ENCODE data around the gene RNF223.

RNF223 gene

GRCh38 chr1:1090424-1091343 is 16.6 kb upstream of the RNF223 start:
- 95% methylated on average over 44 of the region's 45 CpGs for WGBS (ENCODE audit: insufficient coverage)
- Histone ChIP-seq H3K9me3 (ENCODE audit: control extremely low read depth in 1 of 5, control insufficient read depth in 4 of 5, insufficient read depth in 2 of 5, low read depth in 1 of 5, low read length in 4 of 5) (no peaks in the 10 kb centered on the region), H3K27me3 (replicated peaks in 2 of 5; ENCODE audit: control insufficient read depth in 4 of 5, insufficient read depth in 5 of 5, low read length in 4 of 5) (no peaks in the 10 kb centered on the region), H3K4me1 (ENCODE audit: control extremely low read depth in 1 of 4, control insufficient read depth in 4 of 4, insufficient read depth in 4 of 4, low read length in 3 of 4) (no peaks in the 10 kb centered on the region), H3K27ac (ENCODE audit: insufficient read depth in 1 of 2, low read depth in 1 of 2, low read length in 2 of 2, poor library complexity in 1 of 2, severe bottlenecking in 2 of 2) (no peak overlapping the region), H3K36me3 (ENCODE audit: control insufficient read depth in 4 of 4, insufficient read depth in 4 of 4, low read length in 3 of 4) (peaks cover 0 to 4% (median 0%) of the 10 kb centered on the region in 4 experiments), H3K4me3 (ENCODE audit: control insufficient read depth in 1 of 7, extremely low read depth in 1 of 7, insufficient read depth in 4 of 7, low read depth in 2 of 7, low read length in 6 of 7) (no peak overlapping the region)
- ChIA-PET POLR2A (no interaction called here), CTCF (no interaction called here)
- no peak for DNase-seq

GRCh38 chr1:1089731-1090423 is 15.8 kb upstream of the RNF223 start:
- CTCF ChIA-PET, result no interaction called here

DNA sequence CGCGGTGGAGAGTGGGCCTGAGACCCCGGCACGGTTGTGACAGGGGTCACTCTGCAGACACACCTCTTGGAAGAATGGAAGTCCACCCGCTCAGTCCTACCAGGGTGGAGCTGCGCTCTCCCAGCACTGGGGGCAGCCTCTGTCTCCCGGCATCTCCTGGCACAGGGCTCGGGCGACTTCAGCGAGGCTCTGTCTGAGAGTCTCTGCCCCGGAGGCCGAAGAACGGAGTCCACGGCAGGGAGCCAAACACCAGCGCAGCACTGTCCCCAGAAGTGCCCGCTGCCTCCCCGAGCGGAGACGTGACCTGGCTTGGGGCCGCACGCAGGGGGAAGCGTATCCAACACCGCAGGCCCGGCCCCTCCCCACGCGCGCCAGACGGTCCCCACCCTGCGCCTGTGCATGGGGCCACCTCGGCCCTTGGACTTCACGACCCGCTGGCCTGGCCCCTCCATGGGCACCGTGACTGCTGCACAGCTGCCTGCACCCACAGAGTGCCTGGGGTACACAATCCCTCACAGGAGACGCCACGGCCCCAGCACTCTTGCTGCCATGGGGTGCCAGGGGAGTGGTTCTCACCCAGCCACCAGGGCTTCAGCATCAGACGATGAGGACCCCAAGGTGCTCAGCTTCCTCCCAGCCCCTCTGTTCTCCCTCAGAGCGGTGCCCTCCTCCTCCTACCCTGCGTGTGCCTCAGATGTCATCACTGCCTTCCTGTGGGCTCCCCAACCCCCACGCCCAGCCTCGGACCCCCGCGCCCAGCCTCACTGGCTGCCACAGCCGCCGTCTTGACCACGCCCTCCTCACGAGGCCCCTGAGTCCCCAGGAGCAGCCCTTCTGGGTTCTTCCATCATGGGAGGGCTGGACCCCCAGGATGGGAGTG is 14.9 kb upstream of the RNF223 start:
- no peak for DNase-seq
- ChIA-PET POLR2A (no interaction called here), CTCF (no interaction called here)
- no peaks in the 10 kb centered on the region for H3K4me1 ChIP-seq (ENCODE audit: control extremely low read depth in 1 of 4, control insufficient read depth in 4 of 4, insufficient read depth in 4 of 4, low read length in 3 of 4)
- H3K27ac ChIP-seq (ENCODE audit: insufficient read depth in 1 of 2, low read depth in 1 of 2, low read length in 2 of 2, poor library complexity in 1 of 2, severe bottlenecking in 2 of 2), result no peak overlapping the region
- H3K9me3 ChIP-seq (ENCODE audit: control extremely low read depth in 1 of 5, control insufficient read depth in 4 of 5, insufficient read depth in 2 of 5, low read depth in 1 of 5, low read length in 4 of 5), result no peaks in the 10 kb centered on the region
- H3K27me3 ChIP-seq (replicated peaks in 2 of 5; ENCODE audit: control insufficient read depth in 4 of 5, insufficient read depth in 5 of 5, low read length in 4 of 5), result no peaks in the 10 kb centered on the region
- H3K36me3 ChIP-seq (ENCODE audit: control insufficient read depth in 4 of 4, insufficient read depth in 4 of 4, low read length in 3 of 4), result peaks cover 0 to 4% (median 0%) of the 10 kb centered on the region in 4 experiments
- 93% methylated on average over 43 of the region's 46 CpGs for whole genome bisulfite sequencing (ENCODE audit: insufficient coverage)
- H3K4me3 ChIP-seq (ENCODE audit: control insufficient read depth in 1 of 7, extremely low read depth in 1 of 7, insufficient read depth in 4 of 7, low read depth in 2 of 7, low read length in 6 of 7), result peak overlapping the region in 1 of 7 experiments; percentile 5

More at GRCh38 chr1:1089731-1090423, 15.8 kb upstream of the RNF223 start:
- no peaks in the 10 kb centered on the region for H3K4me1 ChIP-seq (ENCODE audit: control extremely low read depth in 1 of 4, control insufficient read depth in 4 of 4, insufficient read depth in 4 of 4, low read length in 3 of 4)
- no peaks in the 10 kb centered on the region for H3K27me3 ChIP-seq (replicated peaks in 2 of 5; ENCODE audit: control insufficient read depth in 4 of 5, insufficient read depth in 5 of 5, low read length in 4 of 5)
- 96% methylated on average over 20 of the region's 22 CpGs for WGBS (ENCODE audit: insufficient coverage)
- POLR2A ChIA-PET, result no interaction called here
- H3K9me3 ChIP-seq (ENCODE audit: control extremely low read depth in 1 of 5, control insufficient read depth in 4 of 5, insufficient read depth in 2 of 5, low read depth in 1 of 5, low read length in 4 of 5), result no peaks in the 10 kb centered on the region
- peaks cover 0 to 4% (median 0%) of the 10 kb centered on the region in 4 experiments for H3K36me3 ChIP-seq (ENCODE audit: control insufficient read depth in 4 of 4, insufficient read depth in 4 of 4, low read length in 3 of 4)
- H3K27ac ChIP-seq (ENCODE audit: insufficient read depth in 1 of 2, low read depth in 1 of 2, low read length in 2 of 2, poor library complexity in 1 of 2, severe bottlenecking in 2 of 2), result no peak overlapping the region
- no peak overlapping the region for H3K4me3 ChIP-seq (ENCODE audit: control insufficient read depth in 1 of 7, extremely low read depth in 1 of 7, insufficient read depth in 4 of 7, low read depth in 2 of 7, low read length in 6 of 7)
- no peak for DNase-seq

- CTCF ChIA-PET, result no interaction called here
- peaks cover 0 to 4% (median 2%) of the 10 kb centered on the region in 4 experiments for H3K36me3 ChIP-seq (ENCODE audit: control insufficient read depth in 4 of 4, insufficient read depth in 4 of 4, low read length in 3 of 4)
Measured at GRCh38 chr1:1088029-1088800, 14.1 kb upstream of the RNF223 start.

DNA sequence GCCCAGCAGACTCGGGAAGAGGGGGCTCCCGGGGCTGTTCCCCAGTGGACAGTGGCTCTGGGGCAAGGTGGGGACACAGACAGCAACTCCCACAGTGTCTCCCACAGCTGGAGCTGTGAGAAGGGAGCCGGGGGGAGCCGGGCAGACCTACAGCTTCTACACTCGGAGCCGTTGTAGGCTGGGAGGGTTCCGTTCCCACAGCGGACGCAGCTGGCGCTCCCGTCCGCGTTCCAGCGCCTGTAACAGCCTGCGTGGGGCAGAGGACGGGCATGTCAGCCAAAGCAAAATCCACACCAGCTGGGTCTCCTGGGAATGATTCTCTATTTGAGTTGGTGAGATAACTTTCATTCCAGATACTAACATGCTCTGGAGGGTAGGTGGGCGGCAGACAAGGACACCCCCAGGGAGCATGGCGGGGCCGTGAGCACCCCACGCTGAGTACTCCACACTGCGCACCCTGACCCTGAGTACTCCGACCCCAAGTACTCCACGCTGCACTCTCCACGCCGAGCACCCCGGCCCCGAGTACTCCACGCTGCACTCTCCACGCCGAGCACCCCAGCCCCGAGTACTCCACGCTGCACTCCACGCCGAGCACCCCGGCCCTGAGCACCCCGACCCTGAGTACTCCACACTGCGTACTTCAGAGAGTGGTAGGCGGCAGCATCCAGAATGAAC is 13.4 kb upstream of the RNF223 start:
- WGBS (ENCODE audit: insufficient coverage), result 98% methylated on average over 36 of the region's 38 CpGs

More at GRCh38 chr1:1088029-1088800, 14.1 kb upstream of the RNF223 start:
- no peaks in the 10 kb centered on the region for H3K4me1 ChIP-seq (ENCODE audit: control extremely low read depth in 1 of 4, control insufficient read depth in 4 of 4, insufficient read depth in 4 of 4, low read length in 3 of 4)
- DNase-seq, result no peak
- H3K9me3 ChIP-seq (ENCODE audit: control extremely low read depth in 1 of 5, control insufficient read depth in 4 of 5, insufficient read depth in 2 of 5, low read depth in 1 of 5, low read length in 4 of 5), result no peaks in the 10 kb centered on the region
- H3K4me3 ChIP-seq (ENCODE audit: control insufficient read depth in 1 of 7, extremely low read depth in 1 of 7, insufficient read depth in 4 of 7, low read depth in 2 of 7, low read length in 6 of 7), result no peak overlapping the region
- no peak overlapping the region for H3K27ac ChIP-seq (ENCODE audit: insufficient read depth in 1 of 2, low read depth in 1 of 2, low read length in 2 of 2, poor library complexity in 1 of 2, severe bottlenecking in 2 of 2)
- POLR2A ChIA-PET, result no interaction called here
- 96% methylated on average over 22 of the region's 39 CpGs for WGBS (ENCODE audit: insufficient coverage)
- no peaks in the 10 kb centered on the region for H3K27me3 ChIP-seq (replicated peaks in 2 of 5; ENCODE audit: control insufficient read depth in 4 of 5, insufficient read depth in 5 of 5, low read length in 4 of 5)

DNA sequence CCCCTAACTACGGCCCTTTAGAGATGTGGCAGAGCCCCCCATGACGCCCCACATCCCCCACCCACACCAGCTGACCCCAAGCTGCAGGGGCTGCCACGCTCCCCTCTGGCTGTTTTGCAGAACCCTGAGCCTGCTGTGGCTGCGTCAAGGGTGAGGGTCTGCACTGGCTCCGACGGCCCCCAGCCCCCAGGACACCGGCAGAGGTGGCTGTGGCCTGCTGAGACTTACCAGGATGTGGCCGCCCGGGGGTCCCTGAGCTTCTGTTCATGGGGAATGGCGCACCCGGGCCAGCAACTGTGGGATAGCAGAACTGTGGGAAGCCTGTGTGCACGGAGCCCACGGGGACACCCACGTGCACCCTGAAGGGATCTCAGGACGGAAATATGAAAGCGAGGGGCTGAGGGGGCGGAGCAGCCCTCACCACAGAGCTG is 12.8 kb upstream of the RNF223 start:
- H3K4me3 ChIP-seq (ENCODE audit: control insufficient read depth in 1 of 7, extremely low read depth in 1 of 7, insufficient read depth in 4 of 7, low read depth in 2 of 7, low read length in 6 of 7), result no peak overlapping the region
- WGBS (ENCODE audit: insufficient coverage), result 94% methylated on average over 14 of the region's 17 CpGs
- DNase-seq, result no peak

More for the DNA sequence above, 13.4 kb upstream of the RNF223 start:
- Histone ChIP-seq H3K9me3 (ENCODE audit: control extremely low read depth in 1 of 5, control insufficient read depth in 4 of 5, insufficient read depth in 2 of 5, low read depth in 1 of 5, low read length in 4 of 5) (no peaks in the 10 kb centered on the region), H3K4me3 (ENCODE audit: control insufficient read depth in 1 of 7, extremely low read depth in 1 of 7, insufficient read depth in 4 of 7, low read depth in 2 of 7, low read length in 6 of 7) (no peak overlapping the region), H3K4me1 (ENCODE audit: control extremely low read depth in 1 of 4, control insufficient read depth in 4 of 4, insufficient read depth in 4 of 4, low read length in 3 of 4) (no peaks in the 10 kb centered on the region), H3K27me3 (replicated peaks in 2 of 5; ENCODE audit: control insufficient read depth in 4 of 5, insufficient read depth in 5 of 5, low read length in 4 of 5) (no peaks in the 10 kb centered on the region), H3K36me3 (ENCODE audit: control insufficient read depth in 4 of 4, insufficient read depth in 4 of 4, low read length in 3 of 4) (peaks cover 0 to 4% (median 2%) of the 10 kb centered on the region in 4 experiments), H3K27ac (ENCODE audit: insufficient read depth in 1 of 2, low read depth in 1 of 2, low read length in 2 of 2, poor library complexity in 1 of 2, severe bottlenecking in 2 of 2) (no peak overlapping the region)
- DNase-seq, result no peak
- CTCF ChIA-PET, result interaction anchor here (1.3 kb wide), 1 partner anchor 23 kb away, joined by 4 read pairs; no protein-coding TSS in a partner anchor
- POLR2A ChIA-PET, result no interaction called here

More for the DNA sequence above, 12.8 kb upstream of the RNF223 start:
- H3K27me3 ChIP-seq (replicated peaks in 2 of 5; ENCODE audit: control insufficient read depth in 4 of 5, insufficient read depth in 5 of 5, low read length in 4 of 5), result no peaks in the 10 kb centered on the region
- no peak overlapping the region for H3K27ac ChIP-seq (ENCODE audit: insufficient read depth in 1 of 2, low read depth in 1 of 2, low read length in 2 of 2, poor library complexity in 1 of 2, severe bottlenecking in 2 of 2)
- CTCF ChIA-PET, result interaction anchor here (1.3 kb wide), 1 partner anchor 23 kb away, joined by 4 read pairs; no protein-coding TSS in a partner anchor
- POLR2A ChIA-PET, result no interaction called here
- H3K4me1 ChIP-seq (ENCODE audit: control extremely low read depth in 1 of 4, control insufficient read depth in 4 of 4, insufficient read depth in 4 of 4, low read length in 3 of 4), result no peaks in the 10 kb centered on the region
- no peaks in the 10 kb centered on the region for H3K9me3 ChIP-seq (ENCODE audit: control extremely low read depth in 1 of 5, control insufficient read depth in 4 of 5, insufficient read depth in 2 of 5, low read depth in 1 of 5, low read length in 4 of 5)
- peaks cover 0 to 4% (median 2%) of the 10 kb centered on the region in 4 experiments for H3K36me3 ChIP-seq (ENCODE audit: control insufficient read depth in 4 of 4, insufficient read depth in 4 of 4, low read length in 3 of 4)
